ENCODE results near the gene USP8. TPM values are rescaled to one million over a fixed set of nuclear protein-coding genes. Genes with fewer than 3 reads are reported as not detected.
A peak's percentile ranks its signal among the peaks of the same experiment; 100 is the strongest.

USP8 gene
- total RNA-seq, 1 donor from 2014 or later, result 54.5 TPM

GRCh38 chr15:50558012-50558411, 133.8 kb downstream of the USP8 start:
- FAIRE-seq (no peak), DNase-seq (ENCODE audit: low read depth) (no peak)
- H3K27ac Mint-ChIP-seq (ENCODE audit: unreplicated experiment), result no peak overlapping the region
- Histone ChIP-seq H3K27me3 (ENCODE audit: insufficient read depth, low read length) (no peaks in the 10 kb centered on the region), H3K9me3 (ENCODE audit: insufficient read depth, low read depth, low read length) (no peaks in the 10 kb centered on the region), H3K27ac (ENCODE audit: low read depth, low read length) (no peak overlapping the region), H3K4me2 (ENCODE audit: low read length) (no peak overlapping the region), H4K20me1 (ENCODE audit: insufficient read depth, low read length) (no peaks in the 10 kb centered on the region), H3K79me2 (ENCODE audit: insufficient read depth, low read length) (no peaks in the 10 kb centered on the region), H3K36me3 (ENCODE audit: insufficient read depth, low read length) (peaks cover 2% of the 10 kb centered on the region), H2AFZ (ENCODE audit: low read depth, low read length) (no peak overlapping the region), H3K4me3 (ENCODE audit: insufficient read depth, low read depth, low read length) (no peak overlapping the region), H3K4me1 (ENCODE audit: insufficient read depth, low read length) (no peaks in the 10 kb centered on the region), H3K9ac (ENCODE audit: low read length) (no peak overlapping the region)
- no peaks in the 10 kb centered on the region for H3K9me3 Mint-ChIP-seq (ENCODE audit: unreplicated experiment)
- H3K27me3 Mint-ChIP-seq (ENCODE audit: low read depth, unreplicated experiment), result no peaks in the 10 kb centered on the region
- no peak overlapping the region for H3K4me3 Mint-ChIP-seq (ENCODE audit: unreplicated experiment)
- H3K36me3 Mint-ChIP-seq (ENCODE audit: low read depth, unreplicated experiment), result peaks cover 6% of the 10 kb centered on the region
- no peak for TF ChIP-seq CTCF (IDR thresholded peaks at IDR 0.05; ENCODE audit: insufficient read depth, low read depth, low read length)
- H3K4me1 Mint-ChIP-seq (ENCODE audit: low read depth, unreplicated experiment), result peaks cover 5% of the 10 kb centered on the region

GRCh38 chr15:50562735-50563640, 138.8 kb downstream of the USP8 start:
- FAIRE-seq (no peak), DNase-seq (ENCODE audit: low read depth) (peak; percentile 59)
- H3K27me3 ChIP-seq (ENCODE audit: insufficient read depth, low read length), result no peaks in the 10 kb centered on the region
- H3K9me3 ChIP-seq (ENCODE audit: insufficient read depth, low read depth, low read length), result no peaks in the 10 kb centered on the region
- H3K36me3 Mint-ChIP-seq (ENCODE audit: low read depth, unreplicated experiment), result peaks cover 5% of the 10 kb centered on the region
- H3K4me1 Mint-ChIP-seq (ENCODE audit: low read depth, unreplicated experiment), result peaks cover 9% of the 10 kb centered on the region
- H3K9ac ChIP-seq (ENCODE audit: low read length), result no peak overlapping the region
- H3K27ac Mint-ChIP-seq (ENCODE audit: unreplicated experiment), result peak overlapping the region; percentile 64
- no peaks in the 10 kb centered on the region for H3K27me3 Mint-ChIP-seq (ENCODE audit: low read depth, unreplicated experiment)
- H3K9me3 Mint-ChIP-seq (ENCODE audit: unreplicated experiment), result peaks cover 2% of the 10 kb centered on the region
- H3K79me2 ChIP-seq (ENCODE audit: insufficient read depth, low read length), result no peaks in the 10 kb centered on the region
- peak overlapping the region; percentile 12 for H3K4me3 Mint-ChIP-seq (ENCODE audit: unreplicated experiment)
- no peak overlapping the region for H2AFZ ChIP-seq (ENCODE audit: low read depth, low read length)
- TF ChIP-seq EZH2 (IDR thresholded peaks at IDR 0.05; ENCODE audit: insufficient read depth, low read length), result no peak
- no peak for TF ChIP-seq CTCF (IDR thresholded peaks at IDR 0.05; ENCODE audit: insufficient read depth, low read depth, low read length)
- no peak overlapping the region for H3K4me2 ChIP-seq (ENCODE audit: low read length)
- no peak overlapping the region for H3K4me3 ChIP-seq (ENCODE audit: insufficient read depth, low read depth, low read length)
- H3K4me1 ChIP-seq (ENCODE audit: insufficient read depth, low read length), result no peaks in the 10 kb centered on the region
- peaks cover 2% of the 10 kb centered on the region for H3K36me3 ChIP-seq (ENCODE audit: insufficient read depth, low read length)
- no peaks in the 10 kb centered on the region for H4K20me1 ChIP-seq (ENCODE audit: insufficient read depth, low read length)
- H3K27ac ChIP-seq (ENCODE audit: low read depth, low read length), result no peak overlapping the region

DNA sequence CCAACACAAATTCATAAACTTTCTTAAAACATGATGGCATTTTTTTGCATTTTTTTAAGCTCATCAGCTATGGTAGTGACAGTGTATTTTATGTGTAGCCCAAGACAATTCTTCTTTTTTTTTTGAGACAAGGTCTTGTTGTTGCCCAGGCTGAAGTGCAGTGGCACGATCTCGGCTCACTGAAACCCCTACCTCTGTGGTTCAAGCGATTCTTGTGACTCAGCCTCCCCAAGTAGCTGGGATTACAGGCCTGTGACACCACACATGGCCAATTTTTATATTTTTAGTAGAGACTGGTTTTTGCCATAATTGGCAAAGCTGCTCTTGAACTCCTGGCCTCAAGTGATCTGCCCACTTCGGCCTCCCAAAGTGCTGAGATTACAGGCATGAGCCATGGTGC, 139.6 kb downstream of the USP8 start:
- no peak for FAIRE-seq
- no peak overlapping the region for H3K4me3 ChIP-seq (ENCODE audit: insufficient read depth, low read depth, low read length)
- H3K9me3 ChIP-seq (ENCODE audit: insufficient read depth, low read depth, low read length), result no peaks in the 10 kb centered on the region
- Mint-ChIP-seq H3K4me1 (ENCODE audit: low read depth, unreplicated experiment) (peaks cover 9% of the 10 kb centered on the region), H3K27ac (ENCODE audit: unreplicated experiment) (no peak overlapping the region), H3K27me3 (ENCODE audit: low read depth, unreplicated experiment) (no peaks in the 10 kb centered on the region), H3K9me3 (ENCODE audit: unreplicated experiment) (peaks cover 2% of the 10 kb centered on the region), H3K36me3 (ENCODE audit: low read depth, unreplicated experiment) (peaks cover 7% of the 10 kb centered on the region), H3K4me3 (ENCODE audit: unreplicated experiment) (no peak overlapping the region)
- no peak overlapping the region for H3K9ac ChIP-seq (ENCODE audit: low read length)
- no peak overlapping the region for H2AFZ ChIP-seq (ENCODE audit: low read depth, low read length)
- H3K79me2 ChIP-seq (ENCODE audit: insufficient read depth, low read length), result no peaks in the 10 kb centered on the region
- no peak overlapping the region for H3K27ac ChIP-seq (ENCODE audit: low read depth, low read length)
- no peaks in the 10 kb centered on the region for H3K4me1 ChIP-seq (ENCODE audit: insufficient read depth, low read length)
- no peak for TF ChIP-seq EZH2 (IDR thresholded peaks at IDR 0.05; ENCODE audit: insufficient read depth, low read length)
- no peak for TF ChIP-seq CTCF (IDR thresholded peaks at IDR 0.05; ENCODE audit: insufficient read depth, low read depth, low read length)
- no peaks in the 10 kb centered on the region for H4K20me1 ChIP-seq (ENCODE audit: insufficient read depth, low read length)
- peaks cover 2% of the 10 kb centered on the region for H3K36me3 ChIP-seq (ENCODE audit: insufficient read depth, low read length)
- no peak for DNase-seq (ENCODE audit: low read depth)
- no peak overlapping the region for H3K4me2 ChIP-seq (ENCODE audit: low read length)
- no peaks in the 10 kb centered on the region for H3K27me3 ChIP-seq (ENCODE audit: insufficient read depth, low read length)

Measured in astrocyte (in vitro differentiated cells and primary cell).